Left forelimb (tissue), 1 donor: Measurements from ENCODE around the gene MGAT4C.
"Not testable (repeated sequence)": the region's sequence is repeated elsewhere in the genome, so short reads cannot be mapped to it uniquely, and the experiment has no call there.

Source experiments
- DNase-seq: peaks from one replicate; pipeline ENCODE4 v3.0.0-alpha.2; 2018; ENCODE audit warnings: low spot score

MGAT4C gene

GRCh38 chr12:86256163-86256562 is at the start of gene MGAT4C:
TSS of gene MGAT4C (minus strand) at chr12:86256391.
- DNase-seq, result no peak

GRCh38 chr12:86296396-86296795 is 40.2 kb upstream of the MGAT4C start:
- DNase-seq, result not testable (repeated sequence)

- DNase-seq, result no peak
Observed at GRCh38 chr12:86293682-86294240, 37.6 kb upstream of the MGAT4C start.

GRCh38 chr12:86292480-86292879 is 36.3 kb upstream of the MGAT4C start:
- DNase-seq, result no peak

- no peak for DNase-seq
Observed at GRCh38 chr12:86290615-86291014, 34.4 kb upstream of the MGAT4C start.

GRCh38 chr12:86286119-86286518 is 29.9 kb upstream of the MGAT4C start:
- DNase-seq, result no peak

GRCh38 chr12:86283620-86284019 is 27.4 kb upstream of the MGAT4C start:
- no peak for DNase-seq

GRCh38 chr12:86275356-86275755 is 19.2 kb upstream of the MGAT4C start:
- DNase-seq, result no peak

GRCh38 chr12:86265329-86265695 is 9.1 kb upstream of the MGAT4C start:
- no peak for DNase-seq

GRCh38 chr12:86264451-86265328 is 8.5 kb upstream of the MGAT4C start:
- no peak for DNase-seq

GRCh38 chr12:86261578-86261977 is 5.4 kb upstream of the MGAT4C start:
- DNase-seq, result no peak

- no peak for DNase-seq
Observed at GRCh38 chr12:86261142-86261541, 5.0 kb upstream of the MGAT4C start.

- no peak for DNase-seq
Observed at GRCh38 chr12:86260183-86260582, 4.0 kb upstream of the MGAT4C start.

- DNase-seq, result no peak
Observed at GRCh38 chr12:86257134-86257533, 943 bp upstream of the MGAT4C start.

GRCh38 chr12:86254399-86255107 is 1.6 kb downstream of the MGAT4C start:
- DNase-seq, result no peak

- DNase-seq, result no peak
Observed at GRCh38 chr12:86249851-86250250, 6.3 kb downstream of the MGAT4C start.

- no peak for DNase-seq
Observed at GRCh38 chr12:86249276-86249675, 6.9 kb downstream of the MGAT4C start.

GRCh38 chr12:86247871-86248270 is 8.3 kb downstream of the MGAT4C start:
- DNase-seq, result no peak

- DNase-seq, result no peak
Observed at GRCh38 chr12:86241600-86241999, 14.6 kb downstream of the MGAT4C start.

GRCh38 chr12:86234316-86234855 is 21.8 kb downstream of the MGAT4C start:
- DNase-seq, result no peak

- no peak for DNase-seq
Observed at GRCh38 chr12:86233126-86233525, 23.1 kb downstream of the MGAT4C start.

GRCh38 chr12:86230516-86231146 is 25.6 kb downstream of the MGAT4C start:
- no peak for DNase-seq
